Endothelial cell of umbilical vein (primary cell): ENCODE data around the gene TMEM108.

ENCODE experiments used
- CTCF ChIP-seq, 2 donors: IDR thresholded peaks; 1 replicate in 1 of 2; 2 replicates in 1 of 2; pipeline ENCODE4 v1.5.1; 2011; ENCODE audit warnings: low read length in 2 of 2, mild to moderate bottlenecking in 2 of 2, moderate library complexity in 2 of 2, control low read depth in 1 of 2, inconsistent platforms in 1 of 2, low read depth in 1 of 2; ENCODE audit not compliant: insufficient read depth in 1 of 2; ENCODE audit errors: extremely low read depth in 1 of 2
- POLR2A ChIP-seq: IDR thresholded peaks from 2 replicates; pipeline ENCODE4 v1.6.1; 2012; ENCODE audit warnings: low read depth, mild to moderate bottlenecking, control low read depth, low read length
- POLR2AphosphoS5 ChIP-seq: IDR thresholded peaks from 2 replicates; pipeline ENCODE4 v1.6.1; 2012; ENCODE audit warnings: low read depth, mild to moderate bottlenecking, control low read depth, low read length, moderate library complexity; ENCODE audit not compliant: insufficient read depth

- TF ChIP-seq POLR2AphosphoS5 = no peak
- no peak for TF ChIP-seq CTCF (IDR thresholded peaks at IDR 0.05; ENCODE audit: extremely low read depth in 1 of 2, insufficient read depth in 1 of 2, low read depth in 1 of 2, low read length in 2 of 2)
- TF ChIP-seq POLR2A = no peak
Observed at GRCh38 chr3:133077688-133078087, 39.5 kb downstream of the TMEM108 start.
